K562 (cell line): ENCODE measurements around the gene ZC3H12A.

Experiments
- KLF1 ChIP-seq: fragments of 450-650 bp; IDR thresholded peaks from 2 replicates; pipeline ENCODE4 v1.6.1; 2016; ENCODE audit warnings: missing genetic modification characterization, missing compliant biosample characterization
- NCOA4 ChIP-seq: fragments of 450-650 bp; IDR thresholded peaks from 2 replicates; pipeline ENCODE4 v1.6.1; 2018; ENCODE audit warnings: mild to moderate bottlenecking; ENCODE audit not compliant: partially characterized antibody
- NCOR1 ChIP-seq: fragments of 450-650 bp; IDR thresholded peaks from 2 replicates; pipeline ENCODE4 v1.6.1; 2016; ENCODE audit warnings: mild to moderate bottlenecking, moderate library complexity
- POLR2A ChIP-seq: fragments of 450-650 bp; conservative IDR thresholded peaks from 2 replicates; pipeline ENCODE4 v1.6.1; 2016
- ZBTB1 ChIP-seq: sonication (generic); formaldehyde crosslinking; IDR thresholded peaks from 2 replicates; pipeline ENCODE4 v1.8.1; 2023; ENCODE audit warnings: missing genetic modification reagents, low read depth, mild to moderate bottlenecking, borderline replicate concordance
- ZNF133 ChIP-seq: fragments of 250-450 bp; sonication (Bioruptor Pico); IDR thresholded peaks from 2 replicates; pipeline ENCODE4 v1.4.0; 2020; ENCODE audit warnings: mild to moderate bottlenecking
- TF ChIP-seq, protein P1 (sequence below): sonication (generic); formaldehyde crosslinking; IDR thresholded peaks from 2 replicates; pipeline ENCODE4 v1.9.0; 2022; ENCODE audit warnings: mild to moderate bottlenecking, missing genetic modification reagents
- TF ChIP-seq, protein P2 (sequence below): sonication (generic); formaldehyde crosslinking; IDR thresholded peaks from 2 replicates; pipeline ENCODE4 v1.8.0; 2023; ENCODE audit warnings: missing genetic modification reagents, mild to moderate bottlenecking, borderline replicate concordance

DNA sequence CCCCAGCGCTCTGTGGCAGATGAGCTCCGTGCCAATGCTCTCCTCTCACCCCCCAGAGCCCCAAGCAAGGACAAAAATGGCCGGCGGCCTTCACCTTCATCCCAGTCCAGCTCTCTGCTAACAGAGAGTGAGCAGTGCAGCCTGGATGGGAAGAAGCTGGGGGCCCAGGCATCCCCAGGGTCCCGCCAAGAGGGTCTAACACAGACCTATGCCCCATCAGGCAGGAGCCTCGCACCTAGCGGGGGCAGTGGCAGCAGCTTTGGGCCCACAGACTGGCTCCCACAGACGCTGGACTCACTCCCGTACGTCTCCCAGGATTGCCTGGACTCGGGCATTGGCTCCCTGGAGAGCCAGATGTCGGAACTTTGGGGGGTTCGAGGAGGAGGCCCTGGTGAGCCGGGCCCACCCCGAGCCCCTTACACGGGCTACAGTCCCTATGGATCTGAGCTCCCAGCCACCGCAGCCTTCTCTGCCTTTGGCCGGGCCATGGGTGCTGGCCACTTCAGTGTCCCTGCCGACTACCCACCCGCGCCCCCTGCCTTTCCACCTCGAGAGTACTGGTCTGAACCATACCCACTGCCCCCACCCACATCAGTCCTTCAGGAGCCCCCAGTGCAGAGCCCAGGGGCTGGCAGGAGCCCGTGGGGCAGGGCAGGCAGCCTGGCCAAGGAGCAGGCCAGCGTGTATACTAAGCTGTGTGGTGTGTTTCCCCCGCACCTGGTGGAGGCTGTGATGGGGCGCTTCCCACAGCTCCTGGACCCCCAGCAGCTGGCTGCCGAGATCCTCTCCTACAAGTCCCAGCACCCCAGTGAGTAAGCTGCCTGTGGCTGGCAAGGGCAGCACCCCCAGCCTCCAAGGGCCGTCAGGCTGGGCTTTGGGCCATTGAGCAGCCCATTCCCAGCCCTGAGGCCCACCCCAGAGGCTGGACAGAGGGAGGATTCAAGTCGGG, 8.7 kb downstream of the ZC3H12A start:
- TF ChIP-seq NCOA4 (no peak), ZNF133 (CRISPR knock-in tag) (no peak), ZBTB1 (CRISPR knock-in tag) (no peak), POLR2A (no peak), NCOR1 (no peak), KLF1 (tag) (no peak)
- TF ChIP-seq, protein P1, sequence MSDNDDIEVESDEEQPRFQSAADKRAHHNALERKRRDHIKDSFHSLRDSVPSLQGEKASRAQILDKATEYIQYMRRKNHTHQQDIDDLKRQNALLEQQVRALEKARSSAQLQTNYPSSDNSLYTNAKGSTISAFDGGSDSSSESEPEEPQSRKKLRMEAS (CRISPR knock-in tag) = no peak
- TF ChIP-seq, protein P2, sequence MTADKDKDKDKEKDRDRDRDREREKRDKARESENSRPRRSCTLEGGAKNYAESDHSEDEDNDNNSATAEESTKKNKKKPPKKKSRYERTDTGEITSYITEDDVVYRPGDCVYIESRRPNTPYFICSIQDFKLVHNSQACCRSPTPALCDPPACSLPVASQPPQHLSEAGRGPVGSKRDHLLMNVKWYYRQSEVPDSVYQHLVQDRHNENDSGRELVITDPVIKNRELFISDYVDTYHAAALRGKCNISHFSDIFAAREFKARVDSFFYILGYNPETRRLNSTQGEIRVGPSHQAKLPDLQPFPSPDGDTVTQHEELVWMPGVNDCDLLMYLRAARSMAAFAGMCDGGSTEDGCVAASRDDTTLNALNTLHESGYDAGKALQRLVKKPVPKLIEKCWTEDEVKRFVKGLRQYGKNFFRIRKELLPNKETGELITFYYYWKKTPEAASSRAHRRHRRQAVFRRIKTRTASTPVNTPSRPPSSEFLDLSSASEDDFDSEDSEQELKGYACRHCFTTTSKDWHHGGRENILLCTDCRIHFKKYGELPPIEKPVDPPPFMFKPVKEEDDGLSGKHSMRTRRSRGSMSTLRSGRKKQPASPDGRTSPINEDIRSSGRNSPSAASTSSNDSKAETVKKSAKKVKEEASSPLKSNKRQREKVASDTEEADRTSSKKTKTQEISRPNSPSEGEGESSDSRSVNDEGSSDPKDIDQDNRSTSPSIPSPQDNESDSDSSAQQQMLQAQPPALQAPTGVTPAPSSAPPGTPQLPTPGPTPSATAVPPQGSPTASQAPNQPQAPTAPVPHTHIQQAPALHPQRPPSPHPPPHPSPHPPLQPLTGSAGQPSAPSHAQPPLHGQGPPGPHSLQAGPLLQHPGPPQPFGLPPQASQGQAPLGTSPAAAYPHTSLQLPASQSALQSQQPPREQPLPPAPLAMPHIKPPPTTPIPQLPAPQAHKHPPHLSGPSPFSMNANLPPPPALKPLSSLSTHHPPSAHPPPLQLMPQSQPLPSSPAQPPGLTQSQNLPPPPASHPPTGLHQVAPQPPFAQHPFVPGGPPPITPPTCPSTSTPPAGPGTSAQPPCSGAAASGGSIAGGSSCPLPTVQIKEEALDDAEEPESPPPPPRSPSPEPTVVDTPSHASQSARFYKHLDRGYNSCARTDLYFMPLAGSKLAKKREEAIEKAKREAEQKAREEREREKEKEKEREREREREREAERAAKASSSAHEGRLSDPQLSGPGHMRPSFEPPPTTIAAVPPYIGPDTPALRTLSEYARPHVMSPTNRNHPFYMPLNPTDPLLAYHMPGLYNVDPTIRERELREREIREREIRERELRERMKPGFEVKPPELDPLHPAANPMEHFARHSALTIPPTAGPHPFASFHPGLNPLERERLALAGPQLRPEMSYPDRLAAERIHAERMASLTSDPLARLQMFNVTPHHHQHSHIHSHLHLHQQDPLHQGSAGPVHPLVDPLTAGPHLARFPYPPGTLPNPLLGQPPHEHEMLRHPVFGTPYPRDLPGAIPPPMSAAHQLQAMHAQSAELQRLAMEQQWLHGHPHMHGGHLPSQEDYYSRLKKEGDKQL (CRISPR knock-in tag) = no peak
